Suppressor macrophage treated with lipopolysaccharide for 4 hours (primary cell): ENCODE results near the gene MORN1.
"Not testable (repeated sequence)": the region's sequence is repeated elsewhere in the genome, so short reads cannot be mapped to it uniquely, and the experiment has no call there.

Source experiments
- DNase-seq: peaks from one replicate; pipeline ENCODE4 v3.0.0-alpha.2; 2020

MORN1 gene

GRCh38 chr1:2302292-2302925 is 88.9 kb downstream of the MORN1 start:
- no peak for DNase-seq

- DNase-seq = no peak
Measured at GRCh38 chr1:2301607-2302291, 89.6 kb downstream of the MORN1 start.

- peak; percentile 91 for DNase-seq
Measured at GRCh38 chr1:2300851-2301606, 90.3 kb downstream of the MORN1 start.

- DNase-seq = peak; percentile 50
Measured at GRCh38 chr1:2300004-2300771, 91.2 kb downstream of the MORN1 start.

- DNase-seq = peak; percentile 27
Measured at GRCh38 chr1:2299131-2299627, 92.2 kb downstream of the MORN1 start.

GRCh38 chr1:2298685-2299084 is 92.7 kb downstream of the MORN1 start:
- DNase-seq = no peak

GRCh38 chr1:2297246-2298011 is 93.9 kb downstream of the MORN1 start:
- no peak for DNase-seq

- DNase-seq = no peak
Measured at GRCh38 chr1:2296614-2297013, 94.7 kb downstream of the MORN1 start.

- DNase-seq = not testable (repeated sequence)
Measured at GRCh38 chr1:2296211-2296610, 95.1 kb downstream of the MORN1 start.

- no peak for DNase-seq
Measured at GRCh38 chr1:2295526-2295925, 95.8 kb downstream of the MORN1 start.

- DNase-seq = no peak
Measured at GRCh38 chr1:2294725-2295078, 96.7 kb downstream of the MORN1 start.

GRCh38 chr1:2294033-2294724 is 97.2 kb downstream of the MORN1 start:
- DNase-seq = no peak

- DNase-seq = no peak
Measured at GRCh38 chr1:2292725-2293450, 98.5 kb downstream of the MORN1 start.

GRCh38 chr1:2291577-2291976 is 99.8 kb downstream of the MORN1 start:
- DNase-seq = no peak

GRCh38 chr1:2290595-2291510 is 100.5 kb downstream of the MORN1 start:
- peak; percentile 97 for DNase-seq

GRCh38 chr1:2290171-2290578 is 101.2 kb downstream of the MORN1 start:
- no peak for DNase-seq

- DNase-seq = no peak
Measured at GRCh38 chr1:2289607-2290006, 101.7 kb downstream of the MORN1 start.

GRCh38 chr1:2288816-2289536 is 102.4 kb downstream of the MORN1 start:
- DNase-seq = no peak

- DNase-seq = no peak
Measured at GRCh38 chr1:2288311-2288710, 103.0 kb downstream of the MORN1 start.
